HEK293T (cell line): ENCODE results near the gene LMO7.

Experiments used
- CTCF ChIA-PET: fragments of 350-600 bp; formaldehyde crosslinking; extraction: SDS; loops from one replicate; lab custom pipeline; 2021; ENCODE audit warnings: antibody characterized with exemption, inconsistent platforms; lab: Yijun Ruan, JAX
- POLR2A ChIA-PET: fragments of 350-600 bp; formaldehyde crosslinking; extraction: SDS; loops from one replicate; lab custom pipeline; 2020; ENCODE audit warnings: antibody characterized with exemption, inconsistent platforms; lab: Yijun Ruan, JAX
- DNase-seq: peaks from one replicate; pipeline ENCODE4 v3.0.0; 2012; ENCODE audit warnings: mixed read lengths; ENCODE audit errors: extremely low spot score
- ARNT ChIP-seq: fragments of 450-650 bp; IDR thresholded peaks from 2 replicates; pipeline ENCODE4 v1.6.1; 2017; ENCODE audit warnings: mild to moderate bottlenecking
- BHLHE40 ChIP-seq: fragments of 450-650 bp; IDR thresholded peaks from 2 replicates; pipeline ENCODE4 v1.6.1; 2016; ENCODE audit warnings: mild to moderate bottlenecking, moderate library complexity, borderline replicate concordance
- CTBP1 ChIP-seq: fragments of 450-650 bp; IDR thresholded peaks from 2 replicates; pipeline ENCODE4 v1.6.1; 2016; ENCODE audit warnings: borderline replicate concordance
- ELF4 ChIP-seq: fragments of 450-650 bp; IDR thresholded peaks from 2 replicates; pipeline ENCODE4 v1.6.1; 2017; ENCODE audit warnings: antibody characterized with exemption
- FOXA1 ChIP-seq: fragments of 450-650 bp; IDR thresholded peaks from 2 replicates; pipeline ENCODE4 v1.6.1; 2016; ENCODE audit warnings: mild to moderate bottlenecking
- FOXK2 ChIP-seq: fragments of 450-650 bp; IDR thresholded peaks from 2 replicates; pipeline ENCODE4 v1.6.1; 2016; ENCODE audit warnings: mild to moderate bottlenecking
- FOXM1 ChIP-seq: fragments of 450-650 bp; IDR thresholded peaks from 2 replicates; pipeline ENCODE4 v1.6.1; 2017; ENCODE audit warnings: mild to moderate bottlenecking, borderline replicate concordance
- HDGF ChIP-seq: fragments of 450-650 bp; IDR thresholded peaks from 2 replicates; pipeline ENCODE4 v1.6.1; 2017; ENCODE audit warnings: antibody characterized with exemption, borderline replicate concordance
- L3MBTL2 ChIP-seq: fragments of 450-650 bp; conservative IDR thresholded peaks from 2 replicates; pipeline ENCODE4 v1.6.1; 2016; ENCODE audit warnings: mild to moderate bottlenecking
- LEF1 ChIP-seq: fragments of 450-650 bp; IDR thresholded peaks from 2 replicates; pipeline ENCODE4 v1.6.1; 2017; ENCODE audit warnings: mild to moderate bottlenecking, borderline replicate concordance
- NFRKB ChIP-seq: fragments of 450-650 bp; IDR thresholded peaks from 2 replicates; pipeline ENCODE4 v1.6.1; 2016; ENCODE audit warnings: mild to moderate bottlenecking, moderate library complexity
- SP1 ChIP-seq: fragments of 450-650 bp; IDR thresholded peaks from 2 replicates; pipeline ENCODE4 v1.6.1; 2017
- SUZ12 ChIP-seq: fragments of 450-650 bp; IDR thresholded peaks from 2 replicates; pipeline ENCODE4 v1.6.1; 2016; ENCODE audit warnings: mild to moderate bottlenecking
- TARDBP ChIP-seq: fragments of 450-650 bp; IDR thresholded peaks from 2 replicates; pipeline ENCODE4 v1.6.1; 2016
- ZNF384 ChIP-seq: fragments of 450-650 bp; IDR thresholded peaks from 2 replicates; pipeline ENCODE4 v1.6.1; 2016
- TF ChIP-seq, protein P1 (sequence below): fragments of 450-650 bp; IDR thresholded peaks from 2 replicates; pipeline ENCODE4 v1.6.1; 2016

The LMO7 gene

GRCh38 chr13:75811361-75811760, 175.2 kb downstream of the LMO7 start:
- DNase-seq: no peak
- POLR2A ChIA-PET: no interaction called here
- TF ChIP-seq BHLHE40: no peak
- TF ChIP-seq SUZ12: no peak
- TF ChIP-seq SP1: no peak
- TF ChIP-seq LEF1: no peak
- no peak for TF ChIP-seq TARDBP
- no peak for TF ChIP-seq FOXK2
- CTCF ChIA-PET: interaction anchor here (0.6 kb wide), 1 partner anchor 137 kb away, joined by 3 read pairs; no protein-coding TSS in a partner anchor

DNA sequence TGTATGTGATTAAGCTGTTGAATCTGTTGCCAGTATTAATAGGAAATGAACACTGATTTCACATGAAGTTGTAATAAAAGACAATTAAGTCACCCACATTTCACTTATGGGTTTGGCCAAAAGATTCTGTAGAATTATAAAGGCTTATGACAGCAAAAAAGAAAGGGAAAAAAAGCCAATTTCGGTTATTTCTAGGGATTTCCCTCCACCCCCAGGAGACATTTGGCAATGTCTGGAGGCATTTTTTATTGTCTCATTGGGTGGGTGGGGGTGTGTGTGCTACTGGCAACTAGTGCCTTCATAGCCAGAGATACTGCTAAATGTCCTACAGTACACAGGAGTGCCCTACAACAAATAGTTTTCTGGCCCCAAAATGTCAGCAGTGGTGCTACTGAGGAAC, 175.7 kb downstream of the LMO7 start:
- TF ChIP-seq SP1: no peak
- POLR2A ChIA-PET: no interaction called here
- DNase-seq: no peak
- CTCF ChIA-PET: no interaction called here

DNA sequence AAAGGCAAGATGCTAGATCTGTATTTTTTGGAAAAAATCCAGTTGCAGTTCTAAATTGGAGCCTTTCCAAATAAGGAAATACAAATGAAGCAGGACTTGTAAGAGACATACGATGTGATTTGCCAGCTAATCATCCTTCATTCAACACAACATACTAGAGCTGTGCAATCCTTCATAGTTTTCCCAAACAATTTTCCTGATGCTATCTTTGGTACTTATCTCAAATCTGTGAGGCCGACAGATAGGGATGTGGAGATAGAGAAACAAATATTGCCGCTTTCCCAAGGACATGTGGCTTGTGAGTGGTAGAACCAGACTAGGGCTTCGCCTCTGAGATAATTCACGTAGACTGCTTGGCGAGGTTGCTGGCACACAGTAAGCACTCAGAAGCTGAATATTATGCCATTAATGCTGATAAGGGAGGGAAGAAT, 176.6 kb downstream of the LMO7 start:
- CTCF ChIA-PET: interaction anchor here (1.1 kb wide), 1 partner anchor 117 kb away, joined by 4 read pairs; no protein-coding TSS in a partner anchor
- POLR2A ChIA-PET: no interaction called here
- DNase-seq: no peak
- no peak for TF ChIP-seq ZNF384
- no peak for TF ChIP-seq NFRKB
- TF ChIP-seq FOXM1: no peak
- TF ChIP-seq BHLHE40: no peak
- TF ChIP-seq ELF4: no peak
- TF ChIP-seq ARNT: no peak
- no peak for TF ChIP-seq CTBP1
- TF ChIP-seq FOXK2: no peak
- TF ChIP-seq SUZ12: no peak
- TF ChIP-seq L3MBTL2: no peak
- TF ChIP-seq, protein P1, sequence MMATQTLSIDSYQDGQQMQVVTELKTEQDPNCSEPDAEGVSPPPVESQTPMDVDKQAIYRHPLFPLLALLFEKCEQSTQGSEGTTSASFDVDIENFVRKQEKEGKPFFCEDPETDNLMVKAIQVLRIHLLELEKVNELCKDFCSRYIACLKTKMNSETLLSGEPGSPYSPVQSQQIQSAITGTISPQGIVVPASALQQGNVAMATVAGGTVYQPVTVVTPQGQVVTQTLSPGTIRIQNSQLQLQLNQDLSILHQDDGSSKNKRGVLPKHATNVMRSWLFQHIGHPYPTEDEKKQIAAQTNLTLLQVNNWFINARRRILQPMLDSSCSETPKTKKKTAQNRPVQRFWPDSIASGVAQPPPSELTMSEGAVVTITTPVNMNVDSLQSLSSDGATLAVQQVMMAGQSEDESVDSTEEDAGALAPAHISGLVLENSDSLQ: no peak
- TF ChIP-seq SP1: no peak
- no peak for TF ChIP-seq HDGF
- no peak for TF ChIP-seq TARDBP
- TF ChIP-seq FOXA1: no peak
- no peak for TF ChIP-seq LEF1

DNA sequence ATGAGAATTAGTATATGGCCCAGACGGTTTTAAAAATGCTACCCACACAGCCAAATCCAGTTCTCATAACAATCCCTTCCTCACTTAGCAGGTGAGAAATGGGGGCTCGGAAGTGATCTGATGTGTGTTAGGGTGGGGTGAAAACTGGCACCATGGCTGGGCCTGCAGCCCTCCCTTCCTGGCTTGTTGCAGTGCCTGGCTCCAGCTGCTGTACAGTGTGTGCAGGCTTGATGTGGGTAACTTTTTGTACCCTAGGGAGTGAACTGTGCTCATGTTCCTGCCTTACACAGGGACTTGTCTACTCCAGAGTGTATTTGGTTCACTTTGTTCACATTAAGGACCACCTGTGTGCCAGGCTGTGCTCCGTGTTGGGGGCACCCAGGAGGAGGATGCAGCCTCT, 177.2 kb downstream of the LMO7 start:
- CTCF ChIA-PET: interaction anchor here (1.1 kb wide), 1 partner anchor 117 kb away, joined by 4 read pairs; no protein-coding TSS in a partner anchor
- no peak for DNase-seq
- POLR2A ChIA-PET: no interaction called here

GRCh38 chr13:75818179-75818967, 182.2 kb downstream of the LMO7 start:
- CTCF ChIA-PET: no interaction called here
- TF ChIP-seq CTBP1: no peak
- no peak for TF ChIP-seq FOXA1
- TF ChIP-seq, protein P1: peak; percentile 43
- no peak for DNase-seq
- POLR2A ChIA-PET: no interaction called here

More for the DNA sequence above, 177.2 kb downstream of the LMO7 start:
- no peak for TF ChIP-seq FOXA1
- no peak for TF ChIP-seq BHLHE40
- no peak for TF ChIP-seq FOXK2
- no peak for TF ChIP-seq L3MBTL2
- TF ChIP-seq FOXM1: no peak

DNA sequence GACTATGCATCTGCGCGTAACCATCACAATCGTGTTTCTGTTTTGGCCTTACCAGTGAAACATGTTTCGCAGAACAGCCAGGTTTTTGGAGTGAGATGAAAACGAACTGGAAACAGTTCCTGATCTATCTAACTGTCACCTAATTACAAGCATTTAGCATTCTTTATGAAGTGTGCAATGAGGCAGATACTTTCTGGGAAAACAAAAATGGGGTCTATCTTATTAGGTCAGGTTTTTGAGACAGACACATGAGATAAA, 182.8 kb downstream of the LMO7 start:
- no peak for DNase-seq
- no peak for TF ChIP-seq NFRKB
- no peak for TF ChIP-seq ELF4
- no peak for TF ChIP-seq FOXM1
- TF ChIP-seq L3MBTL2: no peak
- TF ChIP-seq FOXA1: no peak
- TF ChIP-seq SUZ12: no peak
- TF ChIP-seq CTBP1: no peak
- TF ChIP-seq HDGF: no peak
- no peak for TF ChIP-seq ARNT
- no peak for TF ChIP-seq LEF1
- TF ChIP-seq TARDBP: no peak
- TF ChIP-seq BHLHE40: no peak
- CTCF ChIA-PET: no interaction called here
- POLR2A ChIA-PET: no interaction called here

DNA sequence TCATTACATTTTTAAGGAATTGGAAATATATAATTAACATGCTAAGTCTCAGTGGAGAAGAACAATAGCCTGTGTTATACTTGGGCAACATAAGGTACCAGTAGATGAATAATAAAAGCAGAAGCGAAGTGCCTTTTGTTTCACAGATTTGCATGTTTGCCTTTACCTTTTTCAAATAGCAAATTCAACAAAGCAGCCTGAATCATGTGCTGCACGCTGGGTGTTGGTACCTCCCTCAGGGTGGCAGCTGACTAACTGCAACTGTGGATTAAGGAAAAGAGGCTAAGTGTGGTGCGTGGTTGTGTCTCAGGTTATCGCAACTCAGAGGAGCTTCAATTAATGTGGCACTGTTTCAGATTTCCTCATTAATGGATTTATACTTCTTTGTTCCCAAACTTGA, 189.0 kb downstream of the LMO7 start:
- no peak for TF ChIP-seq NFRKB
- no peak for TF ChIP-seq SP1
- no peak for TF ChIP-seq FOXK2
- TF ChIP-seq LEF1: no peak
- TF ChIP-seq, protein P1: no peak
- no peak for TF ChIP-seq CTBP1
- TF ChIP-seq BHLHE40: no peak
- TF ChIP-seq HDGF: no peak
- no peak for TF ChIP-seq L3MBTL2
- TF ChIP-seq ELF4: no peak
- no peak for TF ChIP-seq ARNT
- TF ChIP-seq FOXA1: no peak
- no peak for TF ChIP-seq TARDBP
- no peak for TF ChIP-seq SUZ12
- TF ChIP-seq FOXM1: no peak
- TF ChIP-seq ZNF384: no peak

More for the DNA sequence above, 189.0 kb downstream of the LMO7 start:
- POLR2A ChIA-PET: no interaction called here
- no peak for DNase-seq
- CTCF ChIA-PET: interaction anchor here (0.8 kb wide), 1 partner anchor 15 kb away, joined by 5 read pairs; no protein-coding TSS in a partner anchor
